22Rv1 (cell line): ENCODE measurements around the gene PARN.

Experiments
- H3K27ac ChIP-seq: fragments of 450-650 bp; 2 replicates; pipeline ENCODE4 v1.5.1; 2017
- ZFX ChIP-seq: fragments of 450-650 bp; IDR thresholded peaks from 2 replicates; pipeline ENCODE4 v1.6.1; 2017; ENCODE audit warnings: antibody characterized with exemption, borderline replicate concordance
- TF ChIP-seq, protein P1 (sequence below): fragments of 450-650 bp; IDR thresholded peaks from 2 replicates; pipeline ENCODE4 v1.5.1; 2017; ENCODE audit warnings: mild to moderate bottlenecking

PARN gene

GRCh38 chr16:14476183-14476582, 153.9 kb downstream of the PARN start:
- peak overlapping the region; percentile 37; the same call in 1 of the 2 replicates for H3K27ac ChIP-seq
- TF ChIP-seq, protein P1, sequence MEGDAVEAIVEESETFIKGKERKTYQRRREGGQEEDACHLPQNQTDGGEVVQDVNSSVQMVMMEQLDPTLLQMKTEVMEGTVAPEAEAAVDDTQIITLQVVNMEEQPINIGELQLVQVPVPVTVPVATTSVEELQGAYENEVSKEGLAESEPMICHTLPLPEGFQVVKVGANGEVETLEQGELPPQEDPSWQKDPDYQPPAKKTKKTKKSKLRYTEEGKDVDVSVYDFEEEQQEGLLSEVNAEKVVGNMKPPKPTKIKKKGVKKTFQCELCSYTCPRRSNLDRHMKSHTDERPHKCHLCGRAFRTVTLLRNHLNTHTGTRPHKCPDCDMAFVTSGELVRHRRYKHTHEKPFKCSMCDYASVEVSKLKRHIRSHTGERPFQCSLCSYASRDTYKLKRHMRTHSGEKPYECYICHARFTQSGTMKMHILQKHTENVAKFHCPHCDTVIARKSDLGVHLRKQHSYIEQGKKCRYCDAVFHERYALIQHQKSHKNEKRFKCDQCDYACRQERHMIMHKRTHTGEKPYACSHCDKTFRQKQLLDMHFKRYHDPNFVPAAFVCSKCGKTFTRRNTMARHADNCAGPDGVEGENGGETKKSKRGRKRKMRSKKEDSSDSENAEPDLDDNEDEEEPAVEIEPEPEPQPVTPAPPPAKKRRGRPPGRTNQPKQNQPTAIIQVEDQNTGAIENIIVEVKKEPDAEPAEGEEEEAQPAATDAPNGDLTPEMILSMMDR, result no peak
- TF ChIP-seq ZFX, result no peak

GRCh38 chr16:14475370-14476139, 154.5 kb downstream of the PARN start:
- no peak for TF ChIP-seq ZFX
- TF ChIP-seq, protein P1, result no peak
- peak overlapping the region; percentile 37 for H3K27ac ChIP-seq

DNA sequence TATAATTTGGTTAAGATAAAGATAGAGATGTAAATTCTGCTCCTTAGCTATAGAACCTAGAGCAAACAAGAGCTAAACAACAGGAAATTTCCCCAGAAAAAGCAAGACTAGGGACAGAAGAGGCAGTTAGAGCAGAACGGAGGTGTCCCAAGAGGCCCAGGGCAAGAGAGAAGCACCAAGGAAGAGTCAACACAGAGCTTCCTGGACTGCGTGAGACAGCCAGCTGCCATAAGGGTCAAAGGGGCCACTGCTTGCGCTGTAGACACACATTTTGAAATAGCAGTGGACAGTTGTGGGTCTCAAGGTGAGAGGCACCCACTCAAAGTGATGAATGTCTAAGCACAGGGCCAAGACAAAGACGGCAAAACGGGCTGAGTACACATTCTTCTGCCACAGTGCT, 156.6 kb downstream of the PARN start:
- TF ChIP-seq, protein P1, result no peak
- TF ChIP-seq ZFX, result no peak
- H3K27ac ChIP-seq, result no peak overlapping the region

- no peak overlapping the region for H3K27ac ChIP-seq
- TF ChIP-seq ZFX, result no peak
- TF ChIP-seq, protein P1, result no peak
These were observed 157.7 kb downstream of the PARN start for GRCh38 chr16:14472357-14472756.

DNA sequence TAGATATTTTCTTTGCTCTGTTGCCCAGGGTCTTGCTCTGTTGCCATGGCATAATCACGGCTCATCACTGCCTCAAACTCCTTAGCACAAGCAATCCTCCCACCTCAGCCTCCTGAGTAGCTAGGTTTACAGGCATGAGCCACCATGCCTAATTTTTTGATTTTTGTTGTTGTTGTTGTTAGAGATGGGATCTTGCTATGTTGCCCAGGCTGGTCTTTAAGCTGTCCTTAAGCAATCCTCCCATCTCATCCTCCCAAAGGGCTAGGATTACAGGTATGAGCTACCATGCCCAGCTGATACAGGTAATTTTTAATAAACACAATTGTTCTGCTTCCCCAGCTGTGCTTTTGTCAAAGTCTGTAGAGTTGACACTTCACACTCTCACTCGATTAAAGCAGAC, 159.3 kb downstream of the PARN start:
- no peak overlapping the region for H3K27ac ChIP-seq
- TF ChIP-seq, protein P1, result no peak
- TF ChIP-seq ZFX, result no peak

DNA sequence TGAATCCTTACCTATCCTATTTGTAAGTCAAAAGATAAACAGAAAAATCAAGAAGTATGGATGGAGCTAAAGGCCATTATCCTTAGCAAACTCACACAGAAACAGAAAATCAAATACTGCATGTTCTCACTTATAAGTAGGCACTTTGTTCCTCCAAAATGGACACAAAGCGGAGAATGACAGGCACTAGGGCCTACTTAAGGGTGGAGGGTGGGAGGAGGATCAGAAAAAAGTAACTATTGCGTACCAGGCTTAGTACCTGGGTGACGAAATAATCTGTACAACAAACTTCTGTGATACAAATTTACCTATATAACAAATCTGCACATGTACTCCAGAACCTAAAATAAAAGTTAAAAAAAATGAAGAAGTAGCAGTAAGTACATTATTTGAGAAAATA, 164.3 kb downstream of the PARN start:
- H3K27ac ChIP-seq, result no peak overlapping the region
- TF ChIP-seq ZFX, result no peak
- TF ChIP-seq, protein P1, result no peak

DNA sequence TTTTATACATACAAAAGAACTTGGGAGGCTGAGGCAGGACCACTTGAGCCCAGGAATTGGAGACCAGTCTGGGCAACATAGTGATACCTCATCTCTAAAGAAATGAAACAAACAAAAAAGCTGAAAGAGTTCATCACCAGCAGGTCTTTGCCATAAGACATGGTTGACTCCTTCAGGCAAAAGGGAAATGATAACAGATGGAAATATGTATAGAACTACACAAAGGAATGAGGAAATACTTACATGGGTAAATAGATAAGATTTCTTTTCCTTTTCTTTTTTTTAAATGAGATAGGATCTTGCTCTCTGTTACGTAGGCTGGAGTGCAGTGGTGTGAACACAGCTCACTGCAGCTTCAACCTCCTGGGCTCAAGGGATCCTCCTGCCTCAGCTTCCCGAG, 165.3 kb downstream of the PARN start:
- no peak overlapping the region for H3K27ac ChIP-seq
- TF ChIP-seq ZFX, result no peak
- TF ChIP-seq, protein P1, result no peak
